Measurements from ENCODE around the gene ARHGAP11A. TPM values are rescaled to one million over a fixed set of nuclear protein-coding genes. Genes with fewer than 3 reads are reported as not detected.
A peak's percentile ranks its signal among the peaks of the same experiment; 100 is the strongest.
"Not testable (repeated sequence)": the region's sequence is repeated elsewhere in the genome, so short reads cannot be mapped to it uniquely, and the experiment has no call there.

Gene ARHGAP11A
- total and polyA plus RNA-seq, 2 of the 8 experiments (the other 6 are each of a cell fraction or from before 2014, with no cell fraction given), result 8.1 to 112 TPM

DNA sequence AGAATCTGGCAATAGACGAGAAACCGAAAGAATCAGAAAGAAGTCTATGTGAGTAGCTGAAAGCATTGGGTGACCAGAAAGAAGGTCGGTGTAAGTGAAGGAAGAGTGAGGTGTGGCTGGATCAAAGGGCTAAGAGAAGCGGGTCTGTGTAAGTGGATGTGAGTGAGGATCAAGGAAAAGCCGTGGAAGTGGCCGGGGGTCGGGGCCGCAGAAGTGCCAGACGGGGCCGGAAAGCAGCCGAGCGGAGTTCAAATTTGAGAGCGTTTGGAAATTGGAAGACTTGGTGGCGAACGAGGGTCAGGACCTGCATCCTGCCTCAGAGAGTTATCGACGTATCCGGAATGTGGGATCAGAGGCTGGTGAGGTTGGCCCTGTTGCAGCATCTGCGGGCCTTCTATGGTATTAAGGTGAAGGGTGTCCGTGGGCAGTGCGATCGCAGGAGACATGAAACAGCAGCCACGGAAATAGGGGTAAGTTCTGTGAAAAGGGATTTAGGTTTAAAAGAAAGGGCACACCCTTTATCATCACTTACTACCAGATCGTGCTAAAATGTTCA is 645 bp downstream of the ARHGAP11A start:
- H2AFZ ChIP-seq (ENCODE audit: low read length); H4K5ac ChIP-seq (ENCODE audit: insufficient read length, low read depth, low read length); H3K4ac ChIP-seq (replicated peaks; ENCODE audit: insufficient read length, low read depth, low read length); H2BK15ac ChIP-seq (ENCODE audit: low read length); POLR2A ChIA-PET (ENCODE audit: partially characterized antibody); DNase-seq (ENCODE audit: low read depth in 1 of 2, low spot score in 2 of 2); H3K79me1 ChIP-seq (ENCODE audit: low read depth, low read length); H2BK120ac ChIP-seq (replicated peaks; ENCODE audit: low read depth, low read length); H2BK20ac ChIP-seq (ENCODE audit: low read length); H3K4me1 ChIP-seq (replicated peaks in 1 of 4; ENCODE audit: control insufficient read depth in 3 of 4, insufficient read depth in 4 of 4, low read length in 3 of 4); H4K20me1 ChIP-seq (replicated peaks in 1 of 2; ENCODE audit: control insufficient read depth in 1 of 2, insufficient read depth in 2 of 2, low read length in 2 of 2); H3K56ac ChIP-seq (replicated peaks; ENCODE audit: insufficient read length, low read depth, low read length); CTCF ChIA-PET (ENCODE audit: partially characterized antibody); H3K23me2 ChIP-seq (ENCODE audit: low read depth, low read length); H3K23ac ChIP-seq (ENCODE audit: insufficient read length); H4K8ac ChIP-seq (ENCODE audit: extremely low read depth, insufficient read depth, low read length); FAIRE-seq; H4K91ac ChIP-seq (replicated peaks; ENCODE audit: insufficient read length, low read length); H3K27me3 ChIP-seq (replicated peaks in 1 of 4; ENCODE audit: control insufficient read depth in 3 of 4, extremely low read depth in 1 of 4, insufficient read depth in 3 of 4, low read length in 3 of 4); H2BK12ac ChIP-seq (ENCODE audit: low read depth, low read length); H2AK5ac ChIP-seq (ENCODE audit: low read depth, low read length); H2BK5ac ChIP-seq (ENCODE audit: low read depth, low read length); H3K36me3 ChIP-seq (ENCODE audit: control insufficient read depth in 2 of 4, insufficient read depth in 4 of 4, low read length in 3 of 4); H3K9me3 ChIP-seq (ENCODE audit: insufficient read depth in 2 of 2, low read depth in 1 of 2, low read length in 1 of 2): not testable (repeated sequence)
- peak overlapping the region; percentile 71 for H3K18ac ChIP-seq (ENCODE audit: extremely low read depth, low read length)
- peak overlapping the region; percentile 43; the same call in 1 of the 2 replicates for H3K27ac ChIP-seq (ENCODE audit: low read depth, low read length)
- peaks cover 0 to 38% of the 10 kb centered on the region in 2 experiments; a peak in 2 of 4 replicates for H3K79me2 ChIP-seq (ENCODE audit: control insufficient read depth in 1 of 2, insufficient read depth in 2 of 2, low read length in 2 of 2)
- H3K14ac ChIP-seq (ENCODE audit: insufficient read length), result peak overlapping the region; percentile 77
- peak overlapping the region; percentile 48 to 95 (median 74) for H3K4me3 ChIP-seq (ENCODE audit: extremely low read depth in 1 of 4, insufficient read depth in 2 of 4, low read depth in 3 of 4, low read length in 4 of 4)
- peak overlapping the region; percentile 15 to 92 (median 50); a peak in 5 of 7 replicates for H3K9ac ChIP-seq (replicated peaks in 1 of 4; ENCODE audit: extremely low read depth in 1 of 4, low read depth in 3 of 4, low read length in 3 of 4)
- 0% methylated on average over 16 of the region's 24 CpGs; no CpG with 5 or more reads in 1 of the 2 experiments for WGBS, 2 experiments (ENCODE audit: extremely low coverage in 1 of 2, insufficient coverage in 1 of 2, insufficient read length in 1 of 2, insufficient replicate concordance in 2 of 2, low coverage in 1 of 2, low lambda C conversion rate in 2 of 2, missing lambda C conversion rate in 1 of 2)
- H3K4me2 ChIP-seq (ENCODE audit: insufficient read depth in 1 of 2, low read depth in 2 of 2, low read length in 2 of 2), result peak overlapping the region; percentile 66 to 72
